ENCODE data around the gene NSG1.

DNA sequence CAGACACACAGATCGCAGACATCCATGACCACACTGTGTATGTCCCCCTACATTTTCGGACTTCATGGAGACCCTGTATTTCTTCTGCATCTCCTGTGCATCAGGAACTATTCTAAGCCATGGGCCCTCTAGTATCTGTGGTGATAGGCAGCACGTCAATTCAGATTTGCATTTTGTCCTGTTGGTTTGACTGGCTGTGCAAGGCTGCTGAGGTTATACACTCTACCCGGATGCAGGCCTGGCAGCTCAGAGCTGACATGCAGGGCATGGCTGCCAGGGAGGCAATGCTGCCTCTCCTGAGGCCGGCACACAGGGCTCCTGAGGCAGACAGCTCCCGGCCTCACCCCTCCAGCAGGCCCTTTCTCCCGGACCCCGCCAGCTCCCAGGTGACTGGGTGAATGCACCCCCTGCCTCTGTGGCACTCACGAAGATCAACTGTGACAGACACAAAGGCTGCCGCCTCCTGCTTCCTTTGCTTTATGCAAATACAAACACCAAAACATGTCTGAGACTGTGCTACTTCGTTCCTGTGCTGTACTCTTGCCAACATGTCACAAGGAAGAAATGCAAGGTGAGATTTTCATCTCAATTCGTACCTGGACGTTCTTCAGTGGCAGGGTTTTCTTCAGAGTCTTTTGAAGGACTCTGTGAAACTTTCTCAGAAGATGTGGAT is 51.0 kb downstream of the NSG1 start:
- TF ChIP-seq, protein P1, sequence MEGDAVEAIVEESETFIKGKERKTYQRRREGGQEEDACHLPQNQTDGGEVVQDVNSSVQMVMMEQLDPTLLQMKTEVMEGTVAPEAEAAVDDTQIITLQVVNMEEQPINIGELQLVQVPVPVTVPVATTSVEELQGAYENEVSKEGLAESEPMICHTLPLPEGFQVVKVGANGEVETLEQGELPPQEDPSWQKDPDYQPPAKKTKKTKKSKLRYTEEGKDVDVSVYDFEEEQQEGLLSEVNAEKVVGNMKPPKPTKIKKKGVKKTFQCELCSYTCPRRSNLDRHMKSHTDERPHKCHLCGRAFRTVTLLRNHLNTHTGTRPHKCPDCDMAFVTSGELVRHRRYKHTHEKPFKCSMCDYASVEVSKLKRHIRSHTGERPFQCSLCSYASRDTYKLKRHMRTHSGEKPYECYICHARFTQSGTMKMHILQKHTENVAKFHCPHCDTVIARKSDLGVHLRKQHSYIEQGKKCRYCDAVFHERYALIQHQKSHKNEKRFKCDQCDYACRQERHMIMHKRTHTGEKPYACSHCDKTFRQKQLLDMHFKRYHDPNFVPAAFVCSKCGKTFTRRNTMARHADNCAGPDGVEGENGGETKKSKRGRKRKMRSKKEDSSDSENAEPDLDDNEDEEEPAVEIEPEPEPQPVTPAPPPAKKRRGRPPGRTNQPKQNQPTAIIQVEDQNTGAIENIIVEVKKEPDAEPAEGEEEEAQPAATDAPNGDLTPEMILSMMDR (IDR thresholded peaks at IDR 0.05), result no peak
- TF ChIP-seq POLR2AphosphoS5 (IDR thresholded peaks at IDR 0.05; ENCODE audit: low read depth, low read length), result no peak
- TF ChIP-seq, protein P2, sequence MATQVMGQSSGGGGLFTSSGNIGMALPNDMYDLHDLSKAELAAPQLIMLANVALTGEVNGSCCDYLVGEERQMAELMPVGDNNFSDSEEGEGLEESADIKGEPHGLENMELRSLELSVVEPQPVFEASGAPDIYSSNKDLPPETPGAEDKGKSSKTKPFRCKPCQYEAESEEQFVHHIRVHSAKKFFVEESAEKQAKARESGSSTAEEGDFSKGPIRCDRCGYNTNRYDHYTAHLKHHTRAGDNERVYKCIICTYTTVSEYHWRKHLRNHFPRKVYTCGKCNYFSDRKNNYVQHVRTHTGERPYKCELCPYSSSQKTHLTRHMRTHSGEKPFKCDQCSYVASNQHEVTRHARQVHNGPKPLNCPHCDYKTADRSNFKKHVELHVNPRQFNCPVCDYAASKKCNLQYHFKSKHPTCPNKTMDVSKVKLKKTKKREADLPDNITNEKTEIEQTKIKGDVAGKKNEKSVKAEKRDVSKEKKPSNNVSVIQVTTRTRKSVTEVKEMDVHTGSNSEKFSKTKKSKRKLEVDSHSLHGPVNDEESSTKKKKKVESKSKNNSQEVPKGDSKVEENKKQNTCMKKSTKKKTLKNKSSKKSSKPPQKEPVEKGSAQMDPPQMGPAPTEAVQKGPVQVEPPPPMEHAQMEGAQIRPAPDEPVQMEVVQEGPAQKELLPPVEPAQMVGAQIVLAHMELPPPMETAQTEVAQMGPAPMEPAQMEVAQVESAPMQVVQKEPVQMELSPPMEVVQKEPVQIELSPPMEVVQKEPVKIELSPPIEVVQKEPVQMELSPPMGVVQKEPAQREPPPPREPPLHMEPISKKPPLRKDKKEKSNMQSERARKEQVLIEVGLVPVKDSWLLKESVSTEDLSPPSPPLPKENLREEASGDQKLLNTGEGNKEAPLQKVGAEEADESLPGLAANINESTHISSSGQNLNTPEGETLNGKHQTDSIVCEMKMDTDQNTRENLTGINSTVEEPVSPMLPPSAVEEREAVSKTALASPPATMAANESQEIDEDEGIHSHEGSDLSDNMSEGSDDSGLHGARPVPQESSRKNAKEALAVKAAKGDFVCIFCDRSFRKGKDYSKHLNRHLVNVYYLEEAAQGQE (IDR thresholded peaks at IDR 0.05; ENCODE audit: insufficient read depth in 1 of 2, low read depth in 2 of 2, low read length in 1 of 2), result no peak
- no peak for TF ChIP-seq SIN3A (IDR thresholded peaks at IDR 0.05; ENCODE audit: borderline replicate concordance, insufficient read depth, low read depth, low read length)
- no peak for TF ChIP-seq TCF7L2 (IDR thresholded peaks at IDR 0.05; ENCODE audit: low read depth, low read length)
